Aorta (tissue), 5 donors: ENCODE measurements around the gene TMEM115. TPM values are rescaled to one million over a fixed set of nuclear protein-coding genes. Genes with fewer than 3 reads are reported as not detected.

Experiments used
- ATAC-seq: fragments of 200-7000 bp; cut with Tn5 transposase; one replicate; pipeline ENCODE4 v1.9.1; 2022; ENCODE audit warnings: moderate library complexity; ENCODE audit not compliant: low FRiP score
- DNase-seq, 2 donors: peaks; one replicate each; pipeline ENCODE4 v3.0.0-alpha.2; 2020
- H3K27ac ChIP-seq, 2 donors: one replicate each; pipeline ENCODE4 v1.5.1; 2013; ENCODE audit warnings: low read length in 2 of 2, mild to moderate bottlenecking in 2 of 2, moderate library complexity in 2 of 2, control low read depth in 1 of 2, inconsistent platforms in 1 of 2, low read depth in 1 of 2
- H3K27me3 ChIP-seq, 2 donors: one replicate each; pipeline ENCODE4 v1.6.1; 2013; ENCODE audit warnings: control low read depth in 1 of 2, low read length in 1 of 2, mild to moderate bottlenecking in 1 of 2, moderate library complexity in 1 of 2; ENCODE audit not compliant: insufficient read depth in 2 of 2, control insufficient read depth in 1 of 2
- H3K36me3 ChIP-seq, 2 donors: one replicate each; pipeline ENCODE4 v1.6.1; 2013; ENCODE audit warnings: control low read depth in 1 of 2, low read length in 1 of 2, mild to moderate bottlenecking in 1 of 2; ENCODE audit not compliant: insufficient read depth in 2 of 2, control insufficient read depth in 1 of 2
- H3K4me1 ChIP-seq, 2 donors: one replicate each; pipeline ENCODE4 v1.6.1; 2013; ENCODE audit warnings: low read length in 2 of 2, control low read depth in 1 of 2, mild to moderate bottlenecking in 1 of 2, moderate library complexity in 1 of 2; ENCODE audit not compliant: insufficient read depth in 2 of 2, control insufficient read depth in 1 of 2
- H3K4me3 ChIP-seq, 2 donors: one replicate each; pipeline ENCODE4 v1.5.1; 2013; ENCODE audit warnings: low read length in 2 of 2, control low read depth in 1 of 2, mild to moderate bottlenecking in 1 of 2
- H3K9me3 ChIP-seq: one replicate; pipeline ENCODE4 v1.6.1; 2013; ENCODE audit warnings: mild to moderate bottlenecking, low read length; ENCODE audit not compliant: control insufficient read depth
- WGBS, 2 donors: extraction: QIAGEN DNeasy Blood & Tissue Kit; methylation state at CpG; one replicate each; pipeline ENCODE4 v1.1.7; 2013; 5-methylcytosine and 5-hydroxymethylcytosine counted together
- intact Hi-C, 2 donors: fragments of 100-400 bp; cut with DNase I; formaldehyde crosslinking; loops; one replicate each; pipeline versions ENCODE4 v1.14.2 to v1.15.0; 2022
- polyA plus RNA-seq, 2 donors: library from polyadenylated mRNA; stranded (reverse); fragments of 200-250 nt; gene quantifications; one replicate each; pipeline ENCODE4 v1.2.3, GENCODE V29; 2013
- total RNA-seq, 2 donors: library from RNA; stranded (reverse); fragmentation: NEBNext Ultra II Directional; extraction: Animal tissue kit (Norgen Biotek cat#: 25700); gene quantifications; one replicate each; pipeline ENCODE4 v1.2.1, GENCODE V29; 2021
- donor health status: healthy with polysubstance abuse.
- donor health status: Bipolar disorder and iron deficiency.
- donor health status: DM: no; HTN: no; CAD: no.
- donor health status: DM: no; HTN: no; CAD: no.
- donor health status: DM: yes; HTN: yes; CAD: no.

The TMEM115 gene
- total and polyA plus RNA-seq, 4 donors: 10.3 to 32.9 (median 29.8) TPM

DNA sequence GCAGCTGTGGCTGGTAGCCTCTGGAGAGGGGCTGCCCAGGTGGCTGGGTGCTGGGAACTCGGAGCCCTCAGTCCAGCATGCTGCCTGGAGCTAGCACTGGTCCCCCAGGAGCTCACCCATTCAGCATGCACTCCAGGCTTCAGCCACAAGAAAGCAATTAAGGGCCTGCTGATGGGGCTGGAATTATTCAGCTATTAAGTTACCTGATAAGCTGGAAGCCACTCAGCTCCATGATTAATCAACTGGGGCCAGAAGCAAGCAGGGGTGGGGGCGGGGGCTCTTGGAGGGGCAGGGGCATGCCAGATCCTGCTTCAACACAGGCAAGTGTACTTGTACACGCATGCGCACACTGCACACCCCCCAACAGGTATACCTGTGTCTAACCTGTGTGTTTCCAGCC is 22.1 kb upstream of the TMEM115 start:
- intact Hi-C loops: loop anchor here in 1 of 2 donors (10.0 kb wide), 1 partner anchor 93 kb away; no protein-coding TSS in a partner anchor
- ATAC-seq: no peak
- H3K36me3 ChIP-seq: no peaks in the 10 kb centered on the region

DNA sequence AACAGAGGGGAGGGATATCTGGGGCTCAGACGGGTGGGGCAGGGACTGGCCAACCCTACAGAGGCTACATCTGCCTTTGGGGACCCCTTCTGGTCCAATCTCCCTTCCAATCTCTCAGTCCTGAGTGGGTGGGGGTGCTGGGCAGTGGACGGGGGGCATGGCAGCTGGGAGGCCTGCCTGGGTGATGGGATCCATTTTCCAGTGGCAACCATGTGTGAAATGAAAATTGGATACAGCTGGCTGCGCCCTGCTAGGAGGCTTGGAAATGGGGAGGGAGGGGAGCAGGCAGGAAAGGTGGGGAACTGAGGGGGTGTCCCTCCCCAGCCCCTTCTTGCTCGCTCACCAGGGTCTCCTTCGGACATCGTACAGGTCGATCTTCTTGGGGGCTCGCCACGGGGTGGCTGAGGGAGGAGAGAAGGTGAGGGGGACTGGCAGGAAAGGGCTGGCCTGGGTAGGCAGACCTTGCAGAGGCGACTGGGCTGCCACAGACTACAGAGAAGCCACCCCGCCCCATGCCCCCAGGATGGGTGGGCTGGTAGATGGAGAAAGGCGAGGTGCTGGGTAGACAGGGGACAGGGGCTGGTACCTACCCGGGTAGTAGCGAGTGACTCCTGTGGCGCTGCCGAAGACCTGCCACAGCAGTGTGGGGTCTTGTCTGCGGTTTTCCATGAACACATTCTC is 21.2 kb upstream of the TMEM115 start:
- Histone ChIP-seq H3K4me1 (no peaks in the 10 kb centered on the region), H3K4me3 (no peak overlapping the region), H3K9me3 (no peaks in the 10 kb centered on the region), H3K27ac (no peak overlapping the region), H3K27me3 (no peaks in the 10 kb centered on the region), H3K36me3 (no peaks in the 10 kb centered on the region)
- intact Hi-C loops: loop anchor here in 1 of 2 donors (10.0 kb wide), 1 partner anchor 94 kb away; no protein-coding TSS in a partner anchor
- DNase-seq: no peak
- WGBS, 2 donors: 92 to 93% methylated on average over 17 of the region's 17 CpGs
- ATAC-seq: no peak

More for the DNA sequence above, 22.1 kb upstream of the TMEM115 start:
- Histone ChIP-seq H3K4me3 (no peak overlapping the region), H3K4me1 (no peaks in the 10 kb centered on the region), H3K9me3 (no peaks in the 10 kb centered on the region), H3K27me3 (no peaks in the 10 kb centered on the region), H3K27ac (no peak overlapping the region)
- 95 to 98% methylated on average over 4 of the region's 4 CpGs for WGBS, 2 donors
- no peak for DNase-seq

DNA sequence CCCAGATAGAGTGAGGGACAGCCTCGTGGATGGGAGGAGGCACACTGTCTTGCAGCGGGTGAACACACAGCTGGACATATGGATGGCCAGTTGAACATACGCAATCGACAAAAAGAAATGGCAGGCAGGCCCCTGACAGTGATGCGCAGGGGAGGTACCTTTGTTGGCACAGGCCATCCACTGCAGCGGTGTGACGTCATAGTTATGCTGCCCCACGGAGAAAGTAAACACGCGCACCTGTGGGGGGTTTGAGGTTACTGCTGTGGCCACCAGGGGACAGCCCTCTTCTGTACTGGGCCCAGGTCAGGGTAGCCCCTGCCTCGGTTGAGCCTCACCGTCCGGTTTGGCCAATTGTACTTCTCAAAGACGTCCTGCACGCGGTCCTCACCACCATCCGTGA is 19.4 kb upstream of the TMEM115 start:
- DNase-seq (no peak), ATAC-seq (no peak)
- Histone ChIP-seq H3K9me3 (no peaks in the 10 kb centered on the region), H3K36me3 (no peaks in the 10 kb centered on the region), H3K4me1 (no peaks in the 10 kb centered on the region), H3K27me3 (no peaks in the 10 kb centered on the region), H3K27ac (no peak overlapping the region), H3K4me3 (no peak overlapping the region)
- intact Hi-C loops: no loop called here
- 93 to 94% methylated on average over 17 of the region's 17 CpGs for WGBS, 2 donors

DNA sequence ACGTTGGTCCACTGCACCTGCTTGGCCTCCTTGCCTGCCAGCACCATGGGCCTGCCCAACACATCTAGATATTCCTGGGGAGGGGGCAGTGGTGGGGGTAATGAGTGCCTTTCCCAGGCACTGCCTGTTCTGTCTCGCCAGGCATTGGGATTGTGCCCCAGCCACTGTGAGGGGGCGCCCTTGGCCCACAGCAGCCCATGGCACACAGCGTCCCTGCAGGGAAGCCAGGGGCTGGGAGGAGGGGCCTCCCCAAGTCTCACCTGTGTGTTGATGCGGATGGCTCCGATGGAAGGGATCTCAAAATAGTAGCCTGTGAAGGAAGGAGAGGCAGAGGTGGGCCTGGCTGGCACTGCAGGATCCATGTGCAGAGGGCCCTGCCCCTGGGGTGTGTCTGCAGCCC is 18.7 kb upstream of the TMEM115 start:
- intact Hi-C loops: no loop called here
- Histone ChIP-seq H3K4me3 (no peak overlapping the region), H3K36me3 (no peaks in the 10 kb centered on the region), H3K27ac (no peak overlapping the region), H3K9me3 (no peaks in the 10 kb centered on the region), H3K4me1 (no peaks in the 10 kb centered on the region), H3K27me3 (no peaks in the 10 kb centered on the region)
- DNase-seq (no peak), ATAC-seq (no peak)
- 83 to 86% methylated on average over 6 of the region's 6 CpGs for WGBS, 2 donors

DNA sequence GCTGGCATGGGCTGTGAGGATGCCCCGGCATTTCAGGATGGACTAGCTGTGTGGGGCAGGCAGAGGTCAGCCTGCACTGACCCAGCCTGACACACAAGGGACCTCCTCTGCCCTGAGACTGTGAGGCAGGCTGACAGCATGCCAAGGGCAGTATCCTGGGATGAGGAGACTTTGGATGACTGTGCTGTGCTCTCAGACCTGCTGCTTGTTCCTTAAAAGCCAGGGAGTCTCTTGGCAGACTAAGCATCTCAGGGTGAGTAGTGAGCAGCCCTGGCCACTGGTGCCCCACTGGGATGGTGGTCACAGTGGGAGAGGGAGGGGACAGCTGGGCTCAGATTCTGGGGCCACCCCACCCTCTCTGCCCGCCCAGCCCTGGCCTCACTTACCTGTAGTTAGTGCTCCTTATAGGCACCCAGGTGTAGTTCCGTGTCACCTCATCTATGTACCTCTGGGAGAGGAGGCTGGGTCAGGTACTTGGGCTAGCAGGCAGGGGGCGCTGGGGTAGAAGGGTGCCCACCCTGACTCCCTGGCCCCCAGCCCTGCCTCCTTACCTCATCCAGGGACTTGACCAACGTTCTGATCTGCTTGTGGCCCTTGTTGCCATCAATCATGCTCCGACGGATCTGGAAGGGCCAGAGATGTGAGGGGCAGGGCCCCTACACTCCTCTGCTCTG is 16.1 kb upstream of the TMEM115 start:
- no peaks in the 10 kb centered on the region for H3K9me3 ChIP-seq
- DNase-seq (no peak), ATAC-seq (no peak)
- H3K4me1 ChIP-seq: no peaks in the 10 kb centered on the region
- no peak overlapping the region for H3K4me3 ChIP-seq
- no peaks in the 10 kb centered on the region for H3K27me3 ChIP-seq
- H3K36me3 ChIP-seq: no peaks in the 10 kb centered on the region
- 81 to 82% methylated on average over 7 of the region's 7 CpGs for WGBS, 2 donors
- no peak overlapping the region for H3K27ac ChIP-seq
- intact Hi-C loops: no loop called here

DNA sequence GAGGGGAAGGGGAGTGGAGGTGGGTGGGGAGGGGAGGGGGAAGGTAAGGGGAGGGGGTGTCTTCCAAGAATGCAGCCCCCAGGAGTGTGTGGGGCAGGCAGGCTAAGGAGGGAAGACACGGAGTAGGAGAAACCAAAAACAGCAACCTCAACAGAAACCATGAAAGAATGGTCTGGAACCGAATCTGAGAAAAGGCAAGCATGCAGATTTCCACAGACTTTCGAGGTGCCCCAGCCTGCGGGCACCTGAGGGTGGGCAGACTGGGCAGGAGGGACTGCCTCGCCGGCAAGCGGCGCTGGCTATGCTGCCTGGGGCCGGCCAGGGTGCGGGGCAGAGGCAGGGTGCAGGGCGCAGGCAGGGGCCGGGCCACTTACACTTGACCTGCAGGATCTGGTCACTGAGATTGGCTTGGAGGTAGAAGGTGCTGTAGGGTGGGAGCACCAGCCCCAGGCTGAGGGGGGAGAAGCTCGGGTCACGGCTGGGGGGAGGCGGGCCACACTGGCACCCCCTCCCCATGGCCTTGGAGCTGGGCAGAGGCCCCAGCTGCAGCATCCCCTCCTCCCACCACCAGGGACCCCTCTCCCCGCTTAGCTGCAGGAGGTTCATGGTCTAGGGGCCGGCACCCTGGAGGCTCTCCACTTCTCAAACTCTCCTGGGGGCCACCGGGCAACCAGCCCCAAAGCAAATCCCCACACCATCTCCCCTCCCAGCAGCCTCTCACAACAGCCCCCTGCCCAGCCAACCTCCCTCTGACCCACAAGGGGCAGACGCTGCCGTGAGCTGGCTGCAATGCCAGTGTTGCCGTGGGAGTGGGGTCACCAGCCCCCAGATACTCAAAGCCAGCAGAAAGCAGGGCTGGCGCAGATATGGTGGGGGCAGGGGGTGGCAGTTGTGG is 15.3 kb upstream of the TMEM115 start:
- H3K36me3 ChIP-seq: no peaks in the 10 kb centered on the region
- no peaks in the 10 kb centered on the region for H3K4me1 ChIP-seq
- ATAC-seq: no peak
- no peaks in the 10 kb centered on the region for H3K27me3 ChIP-seq
- H3K4me3 ChIP-seq: no peak overlapping the region
- no peaks in the 10 kb centered on the region for H3K9me3 ChIP-seq
- intact Hi-C loops: no loop called here
- H3K27ac ChIP-seq: no peak overlapping the region
- 88 to 89% methylated on average over 21 to 22 of the region's 22 CpGs for WGBS, 2 donors
- DNase-seq: no peak

DNA sequence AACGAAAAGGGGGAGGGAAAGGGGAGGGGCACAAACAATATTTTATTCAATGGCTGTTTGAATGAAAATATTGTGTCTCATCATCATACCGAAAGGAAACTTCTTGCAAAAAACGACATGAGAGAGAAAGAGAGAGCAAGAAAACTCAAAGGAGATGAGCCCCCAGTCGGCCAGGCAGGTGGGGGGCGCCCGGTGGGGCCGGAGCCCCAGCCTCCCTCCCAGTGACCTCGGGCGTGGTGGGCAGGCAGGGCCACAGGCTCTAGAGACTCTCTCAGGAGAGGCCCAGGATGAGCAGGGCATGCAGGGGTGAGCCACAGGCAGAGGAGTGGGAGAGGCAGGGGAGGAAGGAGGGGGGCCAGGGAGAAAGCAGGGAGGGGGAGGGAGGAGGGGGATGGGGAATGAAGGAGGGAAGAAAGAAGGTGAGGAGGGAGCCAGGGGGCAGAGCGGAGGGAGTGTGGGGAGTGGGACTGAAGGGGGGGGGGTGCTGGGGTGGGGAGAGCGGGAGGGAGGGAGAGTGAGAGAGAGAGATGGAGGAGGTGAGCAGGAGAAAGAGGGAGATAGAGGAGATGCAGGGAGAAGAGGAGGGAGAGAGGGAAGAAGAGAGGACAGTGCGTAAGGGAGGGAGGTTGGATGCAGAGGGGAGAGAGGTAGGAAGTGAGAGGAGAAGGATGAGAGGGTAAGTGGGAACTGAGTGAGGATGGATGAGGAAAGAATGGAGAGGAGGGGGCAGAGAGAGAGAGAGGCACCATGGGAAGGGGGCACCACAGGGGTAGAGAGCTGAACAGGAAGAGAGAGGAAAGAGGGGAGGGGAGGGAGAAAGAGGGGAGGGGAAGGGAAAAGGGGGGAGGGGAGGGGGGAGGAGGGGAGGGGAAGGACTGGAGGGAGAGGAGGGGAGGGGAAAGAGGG is 14.1 kb upstream of the TMEM115 start:
- Histone ChIP-seq H3K9me3 (no peaks in the 10 kb centered on the region), H3K27me3 (no peaks in the 10 kb centered on the region), H3K27ac (no peak overlapping the region), H3K36me3 (no peaks in the 10 kb centered on the region), H3K4me3 (no peak overlapping the region), H3K4me1 (no peaks in the 10 kb centered on the region)
- ATAC-seq (no peak), DNase-seq (no peak)
- WGBS, 2 donors: 65 to 67% methylated on average over 12 of the region's 12 CpGs
- intact Hi-C loops: no loop called here

DNA sequence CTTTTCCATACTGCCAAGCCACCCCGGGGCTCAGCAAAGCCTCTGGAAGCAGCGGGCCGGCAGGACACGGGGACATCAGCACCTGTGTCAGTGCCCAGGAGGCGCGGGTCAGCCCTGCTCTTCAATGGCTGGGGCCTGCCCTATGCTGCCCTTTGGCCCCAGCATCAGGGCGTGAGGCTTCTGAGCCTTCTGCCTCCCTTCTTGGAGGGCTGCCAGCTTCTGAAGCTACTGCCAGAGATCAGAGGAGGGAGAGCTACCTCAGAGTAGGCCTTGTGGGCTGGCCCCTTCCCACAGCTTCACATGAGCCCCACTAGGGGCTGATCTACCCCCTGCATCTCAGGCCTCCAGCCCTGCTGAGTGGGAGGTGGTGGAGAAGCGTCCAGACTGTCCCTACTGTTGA is 13.0 kb upstream of the TMEM115 start:
- 80 to 83% methylated on average over 8 of the region's 8 CpGs for WGBS, 2 donors
- no peak for ATAC-seq
- intact Hi-C loops: no loop called here

More for the DNA sequence above, 13.0 kb upstream of the TMEM115 start:
- no peaks in the 10 kb centered on the region for H3K4me1 ChIP-seq
- no peaks in the 10 kb centered on the region for H3K36me3 ChIP-seq
- no peak for DNase-seq
- H3K4me3 ChIP-seq: no peak overlapping the region
- no peaks in the 10 kb centered on the region for H3K27me3 ChIP-seq
- no peak overlapping the region for H3K27ac ChIP-seq
- no peaks in the 10 kb centered on the region for H3K9me3 ChIP-seq
